ENCODE data around the gene SETX. TPM values are rescaled to one million over a fixed set of nuclear protein-coding genes. Genes with fewer than 3 reads are reported as not detected.

SETX gene, protein sequence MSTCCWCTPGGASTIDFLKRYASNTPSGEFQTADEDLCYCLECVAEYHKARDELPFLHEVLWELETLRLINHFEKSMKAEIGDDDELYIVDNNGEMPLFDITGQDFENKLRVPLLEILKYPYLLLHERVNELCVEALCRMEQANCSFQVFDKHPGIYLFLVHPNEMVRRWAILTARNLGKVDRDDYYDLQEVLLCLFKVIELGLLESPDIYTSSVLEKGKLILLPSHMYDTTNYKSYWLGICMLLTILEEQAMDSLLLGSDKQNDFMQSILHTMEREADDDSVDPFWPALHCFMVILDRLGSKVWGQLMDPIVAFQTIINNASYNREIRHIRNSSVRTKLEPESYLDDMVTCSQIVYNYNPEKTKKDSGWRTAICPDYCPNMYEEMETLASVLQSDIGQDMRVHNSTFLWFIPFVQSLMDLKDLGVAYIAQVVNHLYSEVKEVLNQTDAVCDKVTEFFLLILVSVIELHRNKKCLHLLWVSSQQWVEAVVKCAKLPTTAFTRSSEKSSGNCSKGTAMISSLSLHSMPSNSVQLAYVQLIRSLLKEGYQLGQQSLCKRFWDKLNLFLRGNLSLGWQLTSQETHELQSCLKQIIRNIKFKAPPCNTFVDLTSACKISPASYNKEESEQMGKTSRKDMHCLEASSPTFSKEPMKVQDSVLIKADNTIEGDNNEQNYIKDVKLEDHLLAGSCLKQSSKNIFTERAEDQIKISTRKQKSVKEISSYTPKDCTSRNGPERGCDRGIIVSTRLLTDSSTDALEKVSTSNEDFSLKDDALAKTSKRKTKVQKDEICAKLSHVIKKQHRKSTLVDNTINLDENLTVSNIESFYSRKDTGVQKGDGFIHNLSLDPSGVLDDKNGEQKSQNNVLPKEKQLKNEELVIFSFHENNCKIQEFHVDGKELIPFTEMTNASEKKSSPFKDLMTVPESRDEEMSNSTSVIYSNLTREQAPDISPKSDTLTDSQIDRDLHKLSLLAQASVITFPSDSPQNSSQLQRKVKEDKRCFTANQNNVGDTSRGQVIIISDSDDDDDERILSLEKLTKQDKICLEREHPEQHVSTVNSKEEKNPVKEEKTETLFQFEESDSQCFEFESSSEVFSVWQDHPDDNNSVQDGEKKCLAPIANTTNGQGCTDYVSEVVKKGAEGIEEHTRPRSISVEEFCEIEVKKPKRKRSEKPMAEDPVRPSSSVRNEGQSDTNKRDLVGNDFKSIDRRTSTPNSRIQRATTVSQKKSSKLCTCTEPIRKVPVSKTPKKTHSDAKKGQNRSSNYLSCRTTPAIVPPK (N-terminal part only)
- 18.2 TPM for polyA plus RNA-seq (2012; ENCODE audit: low read depth, missing spikeins)

GRCh38 chr9:132354637-132355355 is at the start of gene SETX:
Gene SETX, minus strand, starts transcription at chr9:132354986. Its CDS starts 5,558 bp downstream, at chr9:132349428.
- TF ChIP-seq POLR2AphosphoS5 (IDR thresholded peaks at IDR 0.05; ENCODE audit: low read depth, low read length), result peak; percentile 94
- TF ChIP-seq SPI1 (IDR thresholded peaks at IDR 0.05; ENCODE audit: low read depth, low read length), result no peak; the same call in 1 of the 2 replicates
- peak; percentile 95 for TF ChIP-seq POLR2A (IDR thresholded peaks at IDR 0.05; ENCODE audit: low read depth, low read length)
- TF ChIP-seq PAX5 (IDR thresholded peaks at IDR 0.05; ENCODE audit: insufficient read depth, low read length, severe bottlenecking), result no peak
- TF ChIP-seq POU2F2 (IDR thresholded peaks at IDR 0.05; ENCODE audit: low read depth, low read length), result peak; percentile 72; the same call in 1 of the 2 replicates
- TF ChIP-seq TAF1 (IDR thresholded peaks at IDR 0.05; ENCODE audit: low read depth, low read length), result peak; percentile 84
- peak; percentile 98 for DNase-seq (ENCODE audit: insufficient read length, low spot score)
- peak; percentile 96 for FAIRE-seq

GRCh38 chr9:132404228-132404881 is 49.6 kb upstream of the SETX start:
- TF ChIP-seq PAX5 (IDR thresholded peaks at IDR 0.05; ENCODE audit: insufficient read depth, low read length, severe bottlenecking), result no peak
- TF ChIP-seq POU2F2 (IDR thresholded peaks at IDR 0.05; ENCODE audit: low read depth, low read length), result no peak
- 0 out of 2 replicates have a peak, but pooled peaks have one; percentile 10 for TF ChIP-seq SPI1 (IDR thresholded peaks at IDR 0.05; ENCODE audit: low read depth, low read length)
- FAIRE-seq (peak; percentile 47), DNase-seq (ENCODE audit: insufficient read length, low spot score) (no peak)

DNA sequence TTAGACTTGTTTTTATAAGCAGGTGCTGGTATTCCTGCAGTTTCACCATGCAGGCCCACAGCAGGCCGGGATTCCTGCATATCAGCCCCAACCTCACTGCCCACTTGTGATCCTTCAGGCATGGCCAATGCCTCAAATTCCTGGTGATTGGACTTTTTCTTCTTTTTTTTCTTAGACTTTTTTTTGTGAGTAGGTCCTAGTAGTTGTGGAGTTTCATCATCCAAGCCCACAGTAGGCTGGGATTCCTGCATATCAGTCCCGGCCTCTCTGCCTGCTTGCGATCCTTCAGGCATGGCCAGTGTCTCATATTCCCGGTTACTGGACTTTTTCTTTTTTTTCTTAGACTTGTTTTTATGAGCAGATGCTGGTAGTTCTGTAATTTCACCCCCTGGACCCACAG is 47.0 kb upstream of the SETX start:
- TF ChIP-seq PAX5 (IDR thresholded peaks at IDR 0.05; ENCODE audit: insufficient read depth, low read length, severe bottlenecking), result no peak
- DNase-seq (ENCODE audit: insufficient read length, low spot score), result no peak
- FAIRE-seq, result no peak

DNA sequence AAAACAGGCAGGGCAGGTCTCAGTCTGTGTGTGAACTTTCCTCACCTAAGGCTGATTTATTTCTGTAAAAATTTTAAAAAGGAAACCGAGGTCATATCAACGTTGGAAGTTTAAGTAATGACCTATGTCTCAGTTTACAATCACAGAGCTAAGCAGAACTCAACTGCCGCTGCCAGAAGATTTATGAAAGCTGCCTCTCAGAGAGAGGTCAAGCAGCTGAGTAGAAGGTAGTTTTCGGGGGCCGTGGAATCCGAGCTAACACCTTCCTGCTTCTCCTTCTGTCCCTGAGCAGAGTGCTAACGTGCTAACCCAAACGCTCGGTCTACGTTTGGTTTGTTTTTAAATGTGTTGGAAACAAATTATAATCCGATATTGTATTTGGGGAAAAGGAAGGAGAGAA is 40.8 kb upstream of the SETX start:
- DNase-seq (ENCODE audit: insufficient read length, low spot score) (no peak), FAIRE-seq (no peak)
- TF ChIP-seq SPI1 (IDR thresholded peaks at IDR 0.05; ENCODE audit: low read depth, low read length) (no peak), PAX5 (IDR thresholded peaks at IDR 0.05; ENCODE audit: insufficient read depth, low read length, severe bottlenecking) (no peak), POLR2AphosphoS5 (IDR thresholded peaks at IDR 0.05; ENCODE audit: low read depth, low read length) (no peak), TAF1 (IDR thresholded peaks at IDR 0.05; ENCODE audit: low read depth, low read length) (no peak), POLR2A (IDR thresholded peaks at IDR 0.05; ENCODE audit: low read depth, low read length) (no peak), POU2F2 (IDR thresholded peaks at IDR 0.05; ENCODE audit: low read depth, low read length) (no peak)

GRCh38 chr9:132391449-132391848 is 36.7 kb upstream of the SETX start:
- TF ChIP-seq TAF1 (IDR thresholded peaks at IDR 0.05; ENCODE audit: low read depth, low read length), result no peak
- no peak for TF ChIP-seq POLR2AphosphoS5 (IDR thresholded peaks at IDR 0.05; ENCODE audit: low read depth, low read length)
- no peak for TF ChIP-seq PAX5 (IDR thresholded peaks at IDR 0.05; ENCODE audit: insufficient read depth, low read length, severe bottlenecking)
- TF ChIP-seq SPI1 (IDR thresholded peaks at IDR 0.05; ENCODE audit: low read depth, low read length), result no peak
- TF ChIP-seq POLR2A (IDR thresholded peaks at IDR 0.05; ENCODE audit: low read depth, low read length), result no peak
- TF ChIP-seq POU2F2 (IDR thresholded peaks at IDR 0.05; ENCODE audit: low read depth, low read length), result no peak
- no peak for DNase-seq (ENCODE audit: insufficient read length, low spot score)
- FAIRE-seq, result no peak

DNA sequence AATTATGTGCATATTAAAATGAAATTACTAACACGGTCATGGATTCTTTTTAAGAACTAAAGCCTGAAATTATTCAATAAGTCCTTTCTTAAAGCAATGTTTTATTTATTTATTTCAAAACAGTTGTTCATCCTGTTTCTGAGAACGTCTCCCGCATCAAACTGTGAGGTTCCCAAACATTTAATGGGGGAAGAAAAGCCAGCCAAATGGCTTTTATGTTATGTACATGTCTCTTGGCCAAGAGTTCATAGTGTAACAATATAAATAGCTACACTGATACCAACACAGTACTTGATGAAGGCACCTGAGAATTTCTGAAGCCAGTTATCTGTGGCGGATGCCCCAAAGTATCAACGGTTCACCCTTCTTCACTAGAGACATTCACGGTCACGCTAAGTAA is 36.2 kb upstream of the SETX start:
- DNase-seq (ENCODE audit: insufficient read length, low spot score) (no peak), FAIRE-seq (no peak)
- TF ChIP-seq POU2F2 (IDR thresholded peaks at IDR 0.05; ENCODE audit: low read depth, low read length), result no peak
- TF ChIP-seq POLR2AphosphoS5 (IDR thresholded peaks at IDR 0.05; ENCODE audit: low read depth, low read length), result no peak

DNA sequence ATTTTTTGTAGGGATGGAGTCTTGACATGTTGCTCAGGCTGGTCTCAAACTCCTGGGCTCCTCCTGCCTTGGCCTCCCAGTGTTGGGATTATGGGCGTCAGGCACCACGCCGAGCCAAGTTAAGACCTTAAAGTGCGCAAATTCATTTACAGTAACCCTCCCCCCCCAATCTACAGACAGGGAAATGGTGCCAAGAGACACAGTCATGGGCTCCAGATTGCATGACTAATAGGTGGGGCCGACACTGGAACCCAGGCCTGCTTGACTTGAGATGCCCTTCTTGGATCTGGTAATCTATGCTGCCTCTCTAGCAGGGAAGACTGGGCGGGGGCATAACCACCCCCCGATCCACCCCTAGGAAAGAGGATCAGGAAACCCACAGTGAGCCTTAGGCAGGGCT is 32.3 kb upstream of the SETX start:
- FAIRE-seq (no peak), DNase-seq (ENCODE audit: insufficient read length, low spot score) (no peak)
- TF ChIP-seq PAX5 (IDR thresholded peaks at IDR 0.05; ENCODE audit: insufficient read depth, low read length, severe bottlenecking) (no peak), POLR2A (IDR thresholded peaks at IDR 0.05; ENCODE audit: low read depth, low read length) (no peak), POU2F2 (IDR thresholded peaks at IDR 0.05; ENCODE audit: low read depth, low read length) (no peak), TAF1 (IDR thresholded peaks at IDR 0.05; ENCODE audit: low read depth, low read length) (no peak), POLR2AphosphoS5 (IDR thresholded peaks at IDR 0.05; ENCODE audit: low read depth, low read length) (no peak), SPI1 (IDR thresholded peaks at IDR 0.05; ENCODE audit: low read depth, low read length) (no peak)

- TF ChIP-seq POU2F2 (IDR thresholded peaks at IDR 0.05; ENCODE audit: low read depth, low read length) (peak; percentile 89), POLR2A (IDR thresholded peaks at IDR 0.05; ENCODE audit: low read depth, low read length) (no peak), PAX5 (IDR thresholded peaks at IDR 0.05; ENCODE audit: insufficient read depth, low read length, severe bottlenecking) (no peak), POLR2AphosphoS5 (IDR thresholded peaks at IDR 0.05; ENCODE audit: low read depth, low read length) (no peak), TAF1 (IDR thresholded peaks at IDR 0.05; ENCODE audit: low read depth, low read length) (no peak), SPI1 (IDR thresholded peaks at IDR 0.05; ENCODE audit: low read depth, low read length) (no peak)
- FAIRE-seq (peak; percentile 86), DNase-seq (ENCODE audit: insufficient read length, low spot score) (peak; percentile 34)
Observed at GRCh38 chr9:132384376-132384775, 29.6 kb upstream of the SETX start.

All from GM12891 (cell line).